SK-N-MC (cell line): ENCODE data around the gene C16orf90.
"Not testable (repeated sequence)": the region's sequence is repeated elsewhere in the genome, so short reads cannot be mapped to it uniquely, and the experiment has no call there.

Experiments used
- EZH2 ChIP-seq: fragments of 200-600 bp; sonication (generic); IDR thresholded peaks from one replicate; pipeline ENCODE4 v1.6.1; 2017; ENCODE audit warnings: antibody characterized with exemption
- POLR2AphosphoS5 ChIP-seq: IDR thresholded peaks from 2 replicates; pipeline ENCODE4 v1.6.1; 2012; ENCODE audit warnings: mild to moderate bottlenecking, low read depth, low read length, borderline replicate concordance

GRCh38 chr16:3527216-3527829 is 32.0 kb upstream of the C16orf90 start:
- not testable (repeated sequence) for TF ChIP-seq EZH2, POLR2AphosphoS5
